A673 (cell line): ENCODE results near the gene DDIAS. TPM values are rescaled to one million over a fixed set of nuclear protein-coding genes. Genes with fewer than 3 reads are reported as not detected.

Source experiments
- BruUV-seq: library from RNA; stranded (reverse); fragments of 400-500 nt; replicated peaks from 2 replicates; lab custom pipeline; 2021; lab: Mats Ljungman, UMichigan
- CTCF ChIA-PET: fragments of 300-600 bp; sonication (Branson Sonifier 250); formaldehyde crosslinking; loops from one replicate; lab custom pipeline; 2022; ENCODE audit warnings: antibody characterized with exemption; lab: Charles Lee
- POLR2A ChIA-PET: fragments of 300-600 bp; sonication (Branson Sonifier 250); formaldehyde crosslinking; loops from one replicate; lab custom pipeline; 2022; ENCODE audit warnings: antibody characterized with exemption; ENCODE audit not compliant: low non-redundant PET; lab: Charles Lee
- DNase-seq: peaks from one replicate; pipeline ENCODE4 v3.0.0-alpha.2; 2015; ENCODE audit warnings: low spot score
- H3K27ac ChIP-seq: fragments of 200-600 bp; sonication (generic); 2 replicates; pipeline ENCODE4 v1.5.1; 2016; ENCODE audit warnings: mixed run types, low read depth, mild to moderate bottlenecking, mixed read lengths, antibody characterized with exemption, low read length; ENCODE audit not compliant: poor library complexity, severe bottlenecking
- H3K27me3 ChIP-seq: fragments of 200-600 bp; sonication (generic); replicated peaks from 2 replicates; pipeline ENCODE4 v1.6.1; 2017; ENCODE audit warnings: mixed run types, low read depth, mild to moderate bottlenecking, mixed read lengths, antibody characterized with exemption, low read length; ENCODE audit not compliant: insufficient read depth, poor library complexity
- H3K36me3 ChIP-seq: fragments of 200-600 bp; sonication (generic); 2 replicates; pipeline ENCODE4 v1.6.1; 2016; ENCODE audit warnings: mixed run types, mild to moderate bottlenecking, mixed read lengths, antibody characterized with exemption, low read length; ENCODE audit not compliant: insufficient read depth, poor library complexity, severe bottlenecking
- H3K4me1 ChIP-seq: fragments of 200-600 bp; sonication (generic); 2 replicates; pipeline ENCODE4 v1.6.1; 2017; ENCODE audit warnings: mixed run types, mild to moderate bottlenecking, mixed read lengths, antibody characterized with exemption, low read length; ENCODE audit not compliant: insufficient read depth, poor library complexity, severe bottlenecking
- H3K4me3 ChIP-seq: fragments of 200-600 bp; sonication (generic); 2 replicates; pipeline ENCODE4 v1.5.1; 2016; ENCODE audit warnings: low read depth, mixed run types, mild to moderate bottlenecking, mixed read lengths, low read length; ENCODE audit not compliant: poor library complexity, severe bottlenecking
- H3K9me3 ChIP-seq: fragments of 200-600 bp; sonication (generic); 2 replicates; pipeline ENCODE4 v1.6.1; 2016; ENCODE audit warnings: mixed run types, low read depth, mild to moderate bottlenecking, mixed read lengths, antibody characterized with exemption, low read length; ENCODE audit not compliant: poor library complexity, severe bottlenecking
- CTCF ChIP-seq: fragments of 300-800, 200-600 bp; sonication (generic); conservative IDR thresholded peaks from 2 replicates; pipeline ENCODE4 v1.5.1; 2017; ENCODE audit warnings: low read depth, mild to moderate bottlenecking, antibody characterized with exemption, low read length, moderate library complexity, mixed read lengths
- EZH2 ChIP-seq: fragments of 200-600 bp; sonication (generic); IDR thresholded peaks from 2 replicates; pipeline ENCODE4 v1.6.1; 2017; ENCODE audit warnings: borderline replicate concordance, low read depth, mild to moderate bottlenecking, mixed read lengths, antibody characterized with exemption, low read length; ENCODE audit not compliant: poor library complexity, severe bottlenecking
- intact Hi-C: fragments of 100-400 bp; cut with micrococcal nuclease; formaldehyde crosslinking; loops from one replicate; pipeline ENCODE4 v1.10.0; 2022; ENCODE audit not compliant: unreplicated experiment
- total RNA-seq: library from RNA; stranded (reverse); gene quantifications from 2 replicates; pipeline ENCODE4 v1.2.3, GENCODE V29; 2021

DDIAS gene
- total RNA-seq, 1 experiment from 2014 or later, result 41.5 TPM

- BruUV-seq, result no TSS peak
- intact Hi-C loops, result no loop called here
- Histone ChIP-seq H3K27ac (no peak overlapping the region), H3K9me3 (no peaks in the 10 kb centered on the region), H3K4me3 (no peak overlapping the region), H3K36me3 (no peaks in the 10 kb centered on the region), H3K27me3 (no peaks in the 10 kb centered on the region), H3K4me1 (no peaks in the 10 kb centered on the region)
- DNase-seq, result no peak
- ChIA-PET CTCF (no interaction called here), POLR2A (no interaction called here)
- no peak for TF ChIP-seq CTCF
- TF ChIP-seq EZH2, result no peak
These were observed 70.6 kb downstream of the DDIAS start for GRCh38 chr11:82972103-82972502.

- Histone ChIP-seq H3K4me1 (no peaks in the 10 kb centered on the region), H3K27ac (no peak overlapping the region), H3K27me3 (no peaks in the 10 kb centered on the region), H3K4me3 (no peak overlapping the region), H3K9me3 (no peaks in the 10 kb centered on the region), H3K36me3 (no peaks in the 10 kb centered on the region)
- no peak for TF ChIP-seq EZH2
- no peak for TF ChIP-seq CTCF
- intact Hi-C loops, result no loop called here
- no peak for DNase-seq
- ChIA-PET CTCF (no interaction called here), POLR2A (no interaction called here)
- BruUV-seq, result no TSS peak
These were observed 72.6 kb downstream of the DDIAS start for GRCh38 chr11:82974135-82974534.

GRCh38 chr11:82974851-82975250, 73.3 kb downstream of the DDIAS start:
- TF ChIP-seq EZH2 (no peak), CTCF (no peak)
- intact Hi-C loops, result no loop called here
- no peaks in the 10 kb centered on the region for H3K27me3 ChIP-seq
- no peak for DNase-seq
- CTCF ChIA-PET, result no interaction called here
- POLR2A ChIA-PET, result no interaction called here
- H3K4me3 ChIP-seq, result no peak overlapping the region
- BruUV-seq, result no TSS peak
- H3K9me3 ChIP-seq, result no peaks in the 10 kb centered on the region
- H3K36me3 ChIP-seq, result no peaks in the 10 kb centered on the region
- no peak overlapping the region for H3K27ac ChIP-seq
- no peaks in the 10 kb centered on the region for H3K4me1 ChIP-seq
